Ovary (tissue), 3 donors: ENCODE measurements around the gene SLC18A3.

ENCODE experiments used
- CTCF ChIP-seq, 3 donors: fragments of 450-650 bp in 2 of 3; fragments of 200-600 bp in 1 of 3; IDR thresholded peaks; one replicate each; pipeline versions ENCODE4 v1.5.1 to v1.8.0; 2016 to 2022; ENCODE audit warnings: antibody characterized with exemption in 3 of 3, mild to moderate bottlenecking in 1 of 3
- POLR2A ChIP-seq: fragments of 450-650 bp; IDR thresholded peaks from one replicate; pipeline ENCODE4 v1.6.1; 2017; ENCODE audit warnings: antibody characterized with exemption, mild to moderate bottlenecking, moderate library complexity
- donor health status: DM: no; HTN: no; CAD: no.

- TF ChIP-seq CTCF (IDR thresholded peaks at IDR 0.05) (no peak), POLR2A (no peak)
These were observed 1.2 kb downstream of the SLC18A3 start for GRCh38 chr10:49611166-49611815.
